HG03135 (cell line): Measurements from ENCODE around the gene BIN1.

Experiments used
- ATAC-seq: cut with Tn5 transposase; IDR thresholded peaks from one replicate; pipeline ENCODE4 v1.9.1; 2021; ENCODE audit warnings: mild to moderate bottlenecking, moderate library complexity; ENCODE audit not compliant: unreplicated experiment

The BIN1 gene

DNA sequence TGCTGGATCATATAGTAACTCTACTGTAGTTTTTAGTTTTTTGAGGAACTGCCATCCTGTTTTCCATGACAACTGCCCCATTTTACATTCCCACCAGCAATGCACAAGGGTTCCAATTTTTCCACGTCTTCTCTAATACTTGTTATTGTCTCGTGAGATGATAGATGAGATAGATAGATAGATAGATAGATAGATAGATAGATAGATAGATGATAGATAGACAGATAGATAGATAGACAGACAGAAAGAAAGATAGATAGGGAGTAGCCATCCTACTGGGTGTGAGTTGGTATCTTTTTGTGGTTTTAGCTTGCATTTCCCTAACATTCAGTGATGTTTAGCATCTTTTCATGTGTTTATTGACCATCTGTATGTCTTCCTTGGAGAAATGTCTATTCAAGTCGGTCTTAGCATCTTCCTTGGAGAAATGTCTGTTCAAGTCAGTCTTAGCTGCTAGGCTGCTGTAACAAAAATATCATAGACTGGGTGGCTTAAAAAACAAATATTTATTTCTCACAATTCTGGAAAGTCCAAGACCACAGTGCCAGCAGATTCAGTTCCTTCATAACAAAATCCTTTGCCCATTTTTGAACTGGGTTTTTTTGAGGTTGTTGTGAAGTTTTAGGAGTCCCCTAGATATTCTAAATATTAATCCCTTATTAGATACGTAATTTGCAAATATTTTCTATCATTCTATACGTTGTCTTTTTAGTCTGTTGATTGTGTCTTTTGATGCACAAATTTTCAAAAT, 98.5 kb downstream of the BIN1 start:
- ATAC-seq: no peak

- ATAC-seq: no peak
These were observed 99.3 kb downstream of the BIN1 start for GRCh38 chr2:127007652-127008051.

DNA sequence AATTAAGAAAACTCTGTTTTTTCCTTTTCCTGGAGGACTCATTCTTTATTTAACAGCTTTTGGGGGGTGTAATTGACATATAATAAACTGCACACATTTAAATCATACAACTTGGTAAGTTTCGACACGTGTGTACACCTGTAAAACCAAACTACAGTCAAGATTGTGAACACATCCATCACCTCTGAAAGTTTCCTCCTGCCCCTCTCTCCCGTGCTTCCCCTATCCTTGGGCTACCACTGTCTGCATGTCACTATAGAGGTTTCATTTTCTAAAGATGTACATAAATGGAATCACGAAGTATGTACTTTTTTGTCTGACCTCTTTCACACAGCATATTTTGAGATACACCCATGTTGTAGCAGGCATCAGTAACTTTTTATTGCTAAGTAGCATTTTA, 100.0 kb downstream of the BIN1 start:
- ATAC-seq: no peak

DNA sequence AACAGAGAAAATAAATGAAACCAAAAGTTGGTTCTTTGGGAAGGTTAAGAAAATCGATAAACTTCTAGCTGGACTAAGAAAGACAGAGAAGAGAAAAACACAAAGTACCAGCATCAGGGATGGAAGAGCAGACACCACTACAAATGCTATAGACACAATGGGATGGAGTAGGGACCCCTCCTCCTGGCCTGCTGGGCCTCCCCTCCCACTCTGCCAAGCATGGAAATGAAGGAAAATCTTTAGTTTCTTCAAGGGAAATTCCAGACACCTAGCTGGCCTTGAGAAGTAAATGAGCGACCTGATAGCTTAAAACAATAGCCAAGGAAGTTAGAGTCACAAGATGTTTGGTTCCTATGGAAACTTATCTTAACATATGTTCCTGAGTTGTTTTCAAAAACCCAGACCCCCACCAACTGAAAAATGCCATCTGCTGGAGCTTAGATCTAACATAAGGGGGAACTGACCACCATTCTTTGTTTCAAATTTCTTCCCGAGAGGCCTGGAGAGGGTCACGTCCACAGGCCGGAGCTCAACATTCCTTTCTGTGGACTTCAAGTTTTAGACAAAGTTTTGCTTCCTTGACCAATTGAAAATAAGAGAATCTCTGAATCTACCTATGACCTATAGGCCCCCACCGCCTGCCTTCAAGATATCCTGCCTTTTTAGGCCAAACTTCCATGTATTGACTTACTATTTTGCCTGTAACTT, 101.9 kb downstream of the BIN1 start:
- no peak for ATAC-seq

DNA sequence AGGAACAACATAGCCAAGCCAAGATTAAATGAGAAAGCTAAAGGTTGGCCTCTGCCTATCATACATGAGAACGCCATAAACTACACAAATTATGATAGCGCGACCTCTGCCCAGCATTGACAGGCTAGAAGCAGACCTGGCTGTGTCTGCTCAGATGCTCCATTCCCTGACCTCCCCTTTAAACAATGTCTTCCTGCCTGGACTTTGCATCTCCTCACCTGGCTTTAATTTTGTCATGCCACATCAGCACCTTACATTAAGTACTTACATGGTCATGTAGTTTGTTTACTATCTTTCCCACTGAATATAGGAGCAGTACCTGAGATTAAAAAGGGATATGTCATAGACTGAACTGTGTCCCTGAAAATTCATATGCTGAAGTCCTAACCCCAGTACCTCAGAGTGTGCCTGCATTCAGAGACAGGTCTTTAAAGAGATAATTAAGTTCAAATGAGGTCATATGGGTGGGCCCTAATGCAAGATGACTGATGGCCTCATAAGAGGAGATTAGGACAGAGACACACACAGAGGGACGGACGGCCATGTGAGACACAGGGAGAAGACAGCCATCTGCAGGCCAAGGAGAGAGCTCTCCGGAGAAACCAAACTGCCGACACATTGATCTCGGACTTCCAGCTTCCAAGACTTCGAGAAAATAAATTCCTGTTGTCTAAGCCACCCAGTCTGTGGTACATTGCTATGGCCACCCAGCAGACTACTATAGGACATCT, 103.7 kb downstream of the BIN1 start:
- ATAC-seq: no peak

DNA sequence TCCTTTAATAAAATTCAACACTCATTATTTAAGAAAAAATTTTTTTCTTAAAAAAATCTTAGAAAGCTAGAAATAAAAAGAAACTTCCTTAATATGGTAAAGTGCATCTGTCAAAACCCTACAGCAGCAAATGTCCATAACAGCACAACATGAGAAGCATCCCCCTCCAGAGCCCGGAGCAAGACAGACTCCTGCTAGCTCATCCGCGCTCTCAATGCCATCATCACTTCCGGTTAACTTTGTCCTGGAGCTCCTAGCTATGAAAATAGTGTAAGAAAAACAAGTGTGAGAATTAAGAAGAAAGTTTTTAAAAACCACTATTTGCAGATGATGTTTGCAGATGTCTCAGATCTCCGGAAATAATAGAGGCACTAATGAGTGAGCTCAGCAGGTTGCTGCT, 105.2 kb downstream of the BIN1 start:
- no peak for ATAC-seq

DNA sequence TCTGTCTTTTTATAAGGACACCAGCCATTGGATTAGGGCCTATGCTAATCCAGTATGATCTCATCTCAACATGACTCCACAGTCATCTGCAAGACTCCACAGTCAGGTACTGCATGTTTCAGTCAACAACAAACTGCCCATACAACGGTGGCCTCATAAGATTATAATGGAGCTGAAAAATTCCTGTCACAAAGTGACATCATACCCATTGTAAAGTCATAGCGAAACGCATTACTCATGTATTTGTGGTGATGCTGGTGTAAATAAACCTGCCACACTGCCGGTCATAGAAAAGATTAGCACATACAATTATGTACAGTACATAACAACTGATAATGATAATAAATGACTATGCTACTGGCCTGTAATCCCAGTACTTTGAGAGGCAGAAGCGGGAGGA, 106.0 kb downstream of the BIN1 start:
- ATAC-seq: no peak

DNA sequence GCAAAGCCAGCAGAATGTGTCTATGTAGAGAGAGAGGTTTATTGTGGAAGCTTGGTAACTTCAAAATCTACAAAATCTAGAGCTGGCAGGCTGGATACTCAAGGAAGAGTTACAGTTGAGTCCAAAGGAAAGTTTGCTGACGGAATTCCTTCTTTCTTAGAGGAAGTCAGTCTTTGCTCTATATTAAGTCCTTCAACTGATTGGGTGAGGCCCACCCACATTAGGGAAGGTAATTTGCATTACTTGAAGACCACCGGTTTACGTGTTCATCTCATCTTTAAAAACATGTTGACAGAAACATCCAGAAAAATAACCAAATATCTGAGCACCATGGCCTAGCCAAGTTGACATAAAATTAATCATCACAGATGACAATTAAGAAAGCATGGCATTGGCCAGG, 106.8 kb downstream of the BIN1 start:
- ATAC-seq: no peak

GRCh38 chr2:126999106-126999756, 107.7 kb downstream of the BIN1 start:
- no peak for ATAC-seq

GRCh38 chr2:126998486-126998885, 108.5 kb downstream of the BIN1 start:
- no peak for ATAC-seq
